Kidney epithelial cell (primary cell): Measurements from ENCODE around the gene UBXN4. TPM values are rescaled to one million over a fixed set of nuclear protein-coding genes. Genes with fewer than 3 reads are reported as not detected.
A peak's percentile ranks its signal among the peaks of the same experiment; 100 is the strongest.

Experiments used
- DNase-seq: peaks from one replicate; pipeline ENCODE4 v3.0.0-alpha.2; 2010; ENCODE audit warnings: low read depth
- H3K27me3 ChIP-seq: 2 replicates; pipeline ENCODE4 v1.6.0; 2011; ENCODE audit warnings: low read length; ENCODE audit not compliant: control insufficient read depth, insufficient read depth
- H3K36me3 ChIP-seq: 2 replicates; pipeline ENCODE4 v1.5.1; 2011; ENCODE audit warnings: low read length; ENCODE audit not compliant: control insufficient read depth, insufficient read depth
- H3K4me3 ChIP-seq: 2 replicates; pipeline ENCODE4 v1.5.1; 2011; ENCODE audit warnings: low read depth, mild to moderate bottlenecking, control low read depth, low read length
- CTCF ChIP-seq: IDR thresholded peaks from 2 replicates; pipeline ENCODE4 v1.5.1; 2011; ENCODE audit warnings: mild to moderate bottlenecking, moderate library complexity, low read length, control low read depth, inconsistent platforms; ENCODE audit not compliant: insufficient read depth, poor library complexity, severe bottlenecking
- total RNA-seq: library from RNA; depleted of rRNA; stranded (reverse); fragments of >200 nt; gene quantifications from 2 replicates; pipeline ENCODE4 v1.2.3, GENCODE V29; 2015

UBXN4 gene
- total RNA-seq, 1 donor from 2014 or later = 67.9 TPM

DNA sequence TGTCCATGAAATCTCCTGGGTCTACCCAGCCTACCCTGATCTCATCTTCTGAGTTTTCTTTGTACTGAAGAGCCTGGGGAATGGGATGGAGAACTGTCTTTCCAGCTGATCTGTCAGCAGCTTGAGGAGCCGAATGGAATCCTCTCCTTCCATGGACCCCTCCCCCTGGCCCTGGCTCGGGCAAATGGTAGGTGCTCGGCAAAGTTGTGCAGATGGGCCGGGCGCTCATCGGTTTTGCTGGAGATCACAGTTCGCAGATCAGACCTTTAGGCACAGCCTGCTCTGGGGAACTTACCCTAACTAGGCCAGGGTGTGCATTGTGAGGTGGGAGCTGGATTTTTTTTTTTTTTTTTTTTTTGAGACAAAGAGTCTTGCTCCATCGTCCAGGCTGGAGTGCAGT, 55.0 kb downstream of the UBXN4 start:
- Histone ChIP-seq H3K36me3 (no peaks in the 10 kb centered on the region), H3K27me3 (no peaks in the 10 kb centered on the region), H3K4me3 (no peak overlapping the region)
- no peak for TF ChIP-seq CTCF
- no peak for DNase-seq

DNA sequence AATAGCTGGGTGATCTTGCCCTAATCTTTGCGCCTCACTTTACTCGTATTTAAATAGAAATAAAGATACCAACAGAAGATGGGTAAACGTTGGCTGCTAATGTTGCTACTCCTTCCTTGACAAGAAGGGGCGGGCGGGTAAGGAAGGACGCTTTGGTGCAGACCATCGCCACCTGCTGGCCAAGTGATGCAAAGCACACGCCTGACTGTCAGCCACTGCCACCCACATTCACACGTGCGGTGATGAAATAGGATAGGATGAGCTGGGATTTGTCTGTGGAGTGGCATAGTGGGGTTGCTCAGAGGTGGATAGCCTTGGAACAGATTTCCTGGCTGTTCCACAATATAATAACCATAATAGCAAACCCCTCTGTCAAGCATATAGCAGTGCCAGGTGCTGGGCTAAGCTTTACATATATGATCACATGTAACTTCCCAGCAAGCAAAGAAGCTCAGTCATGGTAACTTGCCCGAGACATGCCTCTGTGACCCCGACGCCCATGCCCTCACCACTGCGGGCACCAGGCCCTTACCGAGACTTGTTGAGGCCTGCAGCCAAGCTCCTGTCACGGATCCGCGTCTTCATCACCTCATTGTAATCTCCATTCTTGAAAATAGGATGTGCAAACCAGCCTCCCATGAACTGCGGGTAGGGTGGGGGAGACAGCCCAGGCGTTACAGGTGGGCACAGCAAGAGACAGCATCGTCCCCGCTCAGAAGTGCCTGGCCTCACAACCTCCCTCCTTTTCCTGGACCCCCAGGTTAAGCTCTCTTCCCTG, 56.0 kb downstream of the UBXN4 start:
- TF ChIP-seq CTCF = peak; percentile 91
- no peaks in the 10 kb centered on the region for H3K27me3 ChIP-seq

GRCh38 chr2:135798275-135798705, 56.6 kb downstream of the UBXN4 start:
- H3K4me3 ChIP-seq = no peak overlapping the region
- no peak for TF ChIP-seq CTCF
- no peaks in the 10 kb centered on the region for H3K36me3 ChIP-seq
- H3K27me3 ChIP-seq = no peaks in the 10 kb centered on the region
- DNase-seq = no peak

More for the DNA sequence above, 56.0 kb downstream of the UBXN4 start:
- H3K36me3 ChIP-seq = no peaks in the 10 kb centered on the region
- H3K4me3 ChIP-seq = no peak overlapping the region
- DNase-seq = peak; percentile 29

- no peak for TF ChIP-seq CTCF
- no peak for DNase-seq
- no peaks in the 10 kb centered on the region for H3K27me3 ChIP-seq
- H3K36me3 ChIP-seq = no peaks in the 10 kb centered on the region
- H3K4me3 ChIP-seq = no peak overlapping the region
Observed at GRCh38 chr2:135798762-135799161, 57.1 kb downstream of the UBXN4 start.

GRCh38 chr2:135799738-135800137, 58.1 kb downstream of the UBXN4 start:
- DNase-seq = no peak
- H3K27me3 ChIP-seq = no peaks in the 10 kb centered on the region
- TF ChIP-seq CTCF = peak; percentile 2
- H3K36me3 ChIP-seq = no peaks in the 10 kb centered on the region
- H3K4me3 ChIP-seq = no peak overlapping the region
